Transverse colon (tissue), 4 donors: ENCODE data around the gene SNRK. TPM values are rescaled to one million over a fixed set of nuclear protein-coding genes. Genes with fewer than 3 reads are reported as not detected.

ENCODE experiments used
- DNase-seq: peaks from one replicate; pipeline ENCODE4 v3.0.0-alpha.2; 2019
- H3K27ac ChIP-seq, 4 donors: fragments of 200-600 bp; sonication (generic); 2 replicates each; pipeline ENCODE4 v1.5.1; 2016 to 2018; ENCODE audit warnings: inconsistent platforms in 4 of 4
- H3K27me3 ChIP-seq: fragments of 200-600 bp; sonication (generic); 2 replicates; pipeline ENCODE4 v1.5.1; 2017; ENCODE audit warnings: inconsistent platforms
- H3K36me3 ChIP-seq, 4 donors: fragments of 200-600 bp; sonication (generic); 2 replicates each; pipeline ENCODE4 v1.5.1; 2017 to 2019; ENCODE audit warnings: inconsistent platforms in 4 of 4
- H3K4me1 ChIP-seq, 4 donors: fragments of 200-600 bp; sonication (generic); 2 replicates each; pipeline ENCODE4 v1.5.1; 2017 to 2020; ENCODE audit warnings: inconsistent platforms in 4 of 4
- H3K4me3 ChIP-seq, 4 donors: fragments of 200-600 bp; sonication (generic); 1 replicate in 1 of 4; 2 replicates in 3 of 4; pipeline versions ENCODE4 v1.5.1 to v1.6.1; 2017 to 2019; ENCODE audit warnings: inconsistent platforms in 4 of 4
- H3K9me3 ChIP-seq, 2 donors: fragments of 200-600 bp; sonication (generic); 2 replicates each; pipeline ENCODE4 v1.5.1; 2017 to 2019; ENCODE audit warnings: inconsistent platforms in 2 of 2
- EP300 ChIP-seq: sonication (generic); formaldehyde crosslinking; IDR thresholded peaks from one replicate; pipeline ENCODE4 v1.6.1; 2017; ENCODE audit warnings: antibody characterized with exemption, low read depth
- POLR2A ChIP-seq: fragments of 450-650 bp; IDR thresholded peaks from one replicate; pipeline ENCODE4 v1.6.1; 2016; ENCODE audit warnings: antibody characterized with exemption, mild to moderate bottlenecking, moderate library complexity
- POLR2AphosphoS5 ChIP-seq, 3 donors: sonication (generic); formaldehyde crosslinking; IDR thresholded peaks; one replicate each; pipeline ENCODE4 v1.6.1; 2016; ENCODE audit warnings: antibody characterized with exemption in 3 of 3
- WGBS, 2 donors: methylation state at CpG; one replicate each; pipeline ENCODE4 v1.1.5; 2018; ENCODE audit warnings: low coverage in 1 of 2; 5-methylcytosine and 5-hydroxymethylcytosine counted together
- in situ Hi-C, 4 donors: fragments of 200-750 bp; cut with MboI; loops; one replicate each; pipeline versions ENCODE4 v1.15.0 to v1.15.1; 2017; ENCODE audit warnings: low sequenced_read_pairs in 3 of 4, low pct_ligation_motif_present in 1 of 4, low pct_unique_long_range_greater_than_20kb in 1 of 4
- intact Hi-C: fragments of 100-400 bp; cut with DNase I; formaldehyde crosslinking; loops from one replicate; pipeline ENCODE4 v1.15.1; 2023; ENCODE audit warnings: low total_unique reads
- total RNA-seq, 4 donors: library from RNA; depleted of rRNA; stranded (reverse); fragments of >200 nt; gene quantifications; one replicate each; pipeline ENCODE4 v1.1.0, GENCODE V29; 2016
- TF ChIP-seq, protein P1 (sequence below), 5 experiments: fragments of 200-600 bp in 3 of 5; fragments of 450-650 bp in 2 of 5; sonication (generic) in 3 of 5; IDR thresholded peaks; 1 replicate in 2 of 5; 2 replicates in 3 of 5; pipeline ENCODE4 v1.5.1; 2016 to 2017; ENCODE audit warnings: antibody characterized with exemption in 5 of 5, inconsistent platforms in 3 of 5, mild to moderate bottlenecking in 2 of 5, moderate library complexity in 1 of 5

The SNRK gene
- total RNA-seq, 4 donors from 2014 or later = 29.9 to 43.3 (median 31.7) TPM

- H3K27me3 ChIP-seq = no peaks in the 10 kb centered on the region
- in situ Hi-C loops = no loop called here
- DNase-seq = no peak
- H3K4me1 ChIP-seq = peaks cover 4 to 49% (median 18%) of the 10 kb centered on the region in 4 donors
- intact Hi-C loops = no loop called here
- no peak overlapping the region for H3K27ac ChIP-seq
- H3K9me3 ChIP-seq = no peaks in the 10 kb centered on the region
- H3K4me3 ChIP-seq = no peak overlapping the region
- TF ChIP-seq POLR2AphosphoS5 (IDR thresholded peaks at IDR 0.05) (no peak), POLR2A (no peak), EP300 (no peak)
- TF ChIP-seq, protein P1, sequence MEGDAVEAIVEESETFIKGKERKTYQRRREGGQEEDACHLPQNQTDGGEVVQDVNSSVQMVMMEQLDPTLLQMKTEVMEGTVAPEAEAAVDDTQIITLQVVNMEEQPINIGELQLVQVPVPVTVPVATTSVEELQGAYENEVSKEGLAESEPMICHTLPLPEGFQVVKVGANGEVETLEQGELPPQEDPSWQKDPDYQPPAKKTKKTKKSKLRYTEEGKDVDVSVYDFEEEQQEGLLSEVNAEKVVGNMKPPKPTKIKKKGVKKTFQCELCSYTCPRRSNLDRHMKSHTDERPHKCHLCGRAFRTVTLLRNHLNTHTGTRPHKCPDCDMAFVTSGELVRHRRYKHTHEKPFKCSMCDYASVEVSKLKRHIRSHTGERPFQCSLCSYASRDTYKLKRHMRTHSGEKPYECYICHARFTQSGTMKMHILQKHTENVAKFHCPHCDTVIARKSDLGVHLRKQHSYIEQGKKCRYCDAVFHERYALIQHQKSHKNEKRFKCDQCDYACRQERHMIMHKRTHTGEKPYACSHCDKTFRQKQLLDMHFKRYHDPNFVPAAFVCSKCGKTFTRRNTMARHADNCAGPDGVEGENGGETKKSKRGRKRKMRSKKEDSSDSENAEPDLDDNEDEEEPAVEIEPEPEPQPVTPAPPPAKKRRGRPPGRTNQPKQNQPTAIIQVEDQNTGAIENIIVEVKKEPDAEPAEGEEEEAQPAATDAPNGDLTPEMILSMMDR (IDR thresholded peaks at IDR 0.05) = no peak
- peaks cover 0 to under 1% (median 0%) of the 10 kb centered on the region in 4 donors for H3K36me3 ChIP-seq
These were observed 42.3 kb downstream of the SNRK start for GRCh38 chr3:43328653-43329052.

DNA sequence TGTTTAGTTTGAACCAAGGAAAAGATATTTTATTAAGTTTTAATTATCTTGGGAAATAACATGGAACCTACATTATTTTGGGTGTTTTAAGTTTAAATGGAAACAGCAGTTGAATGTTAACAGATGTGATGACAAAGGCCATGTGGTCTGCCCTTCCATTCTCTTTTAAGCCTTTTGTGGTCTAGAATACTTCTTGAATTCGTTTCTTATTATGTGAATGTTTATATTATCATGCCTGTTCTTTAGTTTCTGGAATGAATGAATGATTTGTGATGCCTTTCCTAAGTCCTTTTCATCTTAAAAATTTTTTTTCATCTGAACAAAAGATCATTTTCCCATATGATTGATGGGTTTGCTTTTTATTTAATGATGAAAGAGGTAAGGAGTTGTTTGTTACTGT is 44.6 kb downstream of the SNRK start:
- H3K36me3 ChIP-seq = peaks cover 0 to 24% (median 9%) of the 10 kb centered on the region in 4 donors
- WGBS, 2 donors = 45 to 64% methylated on average over 1 of the region's 1 CpG
- H3K9me3 ChIP-seq = peaks cover 7 to 10% of the 10 kb centered on the region in 2 donors
- peaks cover 0 to 26% (median 16%) of the 10 kb centered on the region in 4 donors for H3K4me1 ChIP-seq
- no peaks in the 10 kb centered on the region for H3K27me3 ChIP-seq
- no peak overlapping the region for H3K27ac ChIP-seq
- intact Hi-C loops = no loop called here
- TF ChIP-seq EP300 (no peak), POLR2AphosphoS5 (IDR thresholded peaks at IDR 0.05) (no peak), POLR2A (no peak)
- TF ChIP-seq, protein P1 (IDR thresholded peaks at IDR 0.05) = no peak
- no peak overlapping the region for H3K4me3 ChIP-seq
- in situ Hi-C loops = no loop called here
- DNase-seq = no peak

DNA sequence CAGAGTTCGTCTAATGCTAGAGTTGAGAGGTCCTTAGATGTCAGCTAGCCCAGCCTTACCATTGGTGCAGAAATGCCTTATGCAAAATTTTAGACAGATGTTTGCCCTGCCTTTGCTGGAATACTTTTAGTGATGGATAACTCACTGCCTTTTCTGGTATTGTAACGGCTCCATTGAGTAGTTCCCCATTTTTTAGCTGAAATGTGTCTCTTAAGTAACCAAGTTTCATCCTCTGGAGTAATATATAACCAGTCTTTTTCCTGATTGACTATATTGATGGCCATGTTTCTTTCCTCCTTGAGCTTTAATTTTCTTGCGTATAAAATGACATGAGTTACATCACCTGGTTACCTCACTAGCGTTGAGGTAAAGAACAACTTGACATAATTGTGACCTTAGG is 45.0 kb downstream of the SNRK start:
- Histone ChIP-seq H3K9me3 (peaks cover 8 to 14% of the 10 kb centered on the region in 2 donors), H3K4me3 (no peak overlapping the region), H3K4me1 (peaks cover 0 to 22% (median 12%) of the 10 kb centered on the region in 4 donors), H3K27ac (no peak overlapping the region), H3K36me3 (peaks cover 0 to 28% (median 9%) of the 10 kb centered on the region in 4 donors), H3K27me3 (no peaks in the 10 kb centered on the region)
- WGBS, 2 donors = 77 to 90% methylated on average over 4 of the region's 4 CpGs
- no peak for DNase-seq
- in situ Hi-C loops = no loop called here
- intact Hi-C loops = no loop called here
- TF ChIP-seq, protein P1 (IDR thresholded peaks at IDR 0.05) = no peak
- no peak for TF ChIP-seq POLR2AphosphoS5 (IDR thresholded peaks at IDR 0.05)
- no peak for TF ChIP-seq POLR2A
- no peak for TF ChIP-seq EP300

DNA sequence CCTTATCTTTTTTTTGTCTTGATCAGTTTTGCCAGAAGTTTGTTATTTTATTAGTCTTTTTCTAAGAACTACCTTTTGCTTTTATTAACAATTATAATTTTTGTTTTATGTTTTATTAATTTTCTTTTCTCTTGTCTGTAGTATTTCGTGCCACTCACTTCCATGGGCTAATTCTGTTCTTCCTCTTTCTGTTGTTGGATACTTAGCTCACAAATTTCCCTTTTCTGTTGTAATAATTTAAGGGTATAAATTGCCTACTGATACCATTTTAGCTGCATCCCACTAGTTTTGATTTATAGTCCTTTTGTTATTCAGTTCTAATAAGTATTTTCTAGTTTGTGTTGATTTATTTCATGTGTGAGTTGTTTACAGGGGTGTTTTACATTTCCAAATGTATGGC is 48.6 kb downstream of the SNRK start:
- Histone ChIP-seq H3K27me3 (no peaks in the 10 kb centered on the region), H3K36me3 (peaks cover 0 to 62% (median 25%) of the 10 kb centered on the region in 4 donors), H3K9me3 (peaks cover 37 to 44% of the 10 kb centered on the region in 2 donors), H3K4me1 (no peaks in the 10 kb centered on the region), H3K4me3 (no peak overlapping the region), H3K27ac (no peak overlapping the region)
- 71 to 82% methylated on average over 1 of the region's 1 CpG for WGBS, 2 donors
- no peak for DNase-seq
- TF ChIP-seq POLR2A = no peak
- no peak for TF ChIP-seq EP300
- TF ChIP-seq POLR2AphosphoS5 (IDR thresholded peaks at IDR 0.05) = no peak
- in situ Hi-C loops = no loop called here
- intact Hi-C loops = no loop called here

DNA sequence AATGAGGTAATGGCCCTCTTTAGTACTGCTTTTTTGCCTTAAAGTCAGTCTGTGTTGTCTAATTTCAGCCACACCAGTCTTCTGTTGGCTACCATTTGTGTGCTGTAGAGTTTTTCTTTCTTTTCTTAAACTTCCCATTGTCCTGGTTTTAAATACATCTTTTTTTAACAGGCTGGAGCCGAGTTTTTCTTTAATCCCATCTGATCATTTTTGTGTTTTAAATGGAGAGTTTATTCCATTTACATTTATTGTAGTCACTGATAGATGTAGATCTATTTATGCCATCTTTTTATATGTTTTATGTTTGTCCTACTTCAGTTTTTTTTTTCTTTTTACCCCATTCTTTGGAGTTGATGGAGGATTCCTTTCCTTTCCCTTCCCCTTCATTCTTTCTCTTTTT is 49.5 kb downstream of the SNRK start:
- Histone ChIP-seq H3K4me3 (no peak overlapping the region), H3K27ac (no peak overlapping the region), H3K4me1 (no peaks in the 10 kb centered on the region), H3K36me3 (peaks cover 0 to 70% (median 29%) of the 10 kb centered on the region in 4 donors), H3K27me3 (no peaks in the 10 kb centered on the region), H3K9me3 (peaks cover 37 to 44% of the 10 kb centered on the region in 2 donors)
- no peak for DNase-seq
- in situ Hi-C loops = no loop called here
- TF ChIP-seq EP300 (no peak), POLR2AphosphoS5 (IDR thresholded peaks at IDR 0.05) (no peak), POLR2A (no peak)
- TF ChIP-seq, protein P1 (IDR thresholded peaks at IDR 0.05) = no peak
- intact Hi-C loops = no loop called here
- 97 to 100% methylated on average over 1 of the region's 1 CpG for WGBS, 2 donors
